ENCODE results near the gene WDR1.

The WDR1 gene

GRCh38 chr4:10090467-10091250 lies 25.9 kb downstream of the WDR1 start:
- Histone ChIP-seq H3K4me3 (no peak overlapping the region), H3K27ac (no peak overlapping the region)

DNA sequence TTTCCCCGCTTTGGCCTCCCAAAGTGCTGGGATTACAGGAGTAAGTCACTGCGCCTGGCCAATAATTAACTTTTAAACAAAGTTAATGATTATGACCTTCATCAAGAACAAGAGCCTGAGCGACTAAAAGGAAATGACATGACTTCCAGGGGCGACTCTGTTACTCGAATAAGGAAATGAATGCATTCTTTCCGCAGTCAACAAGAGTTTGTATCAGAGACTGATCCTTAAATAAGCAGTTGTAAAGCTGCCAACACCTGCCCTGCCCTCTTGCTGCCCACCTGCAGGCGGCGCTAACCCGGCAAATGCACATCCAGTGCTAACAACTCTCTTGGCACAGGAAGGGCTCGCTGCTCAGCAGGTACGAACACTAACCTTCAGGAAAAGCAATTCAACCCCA lies 27.3 kb downstream of the WDR1 start:
- H3K4me3 ChIP-seq: no peak overlapping the region
- no peak overlapping the region for H3K27ac ChIP-seq

- Histone ChIP-seq H3K27ac (peak overlapping the region in 5 of 21 experiments; percentile 10 to 43 (median 35)), H3K4me3 (no peak overlapping the region)
Observed at GRCh38 chr4:10088135-10089010, 28.2 kb downstream of the WDR1 start.

- H3K4me3 ChIP-seq: no peak overlapping the region
Observed at GRCh38 chr4:10087152-10087791, 29.3 kb downstream of the WDR1 start.

GRCh38 chr4:10086506-10087120 lies 30.0 kb downstream of the WDR1 start:
- Histone ChIP-seq H3K4me3 (no peak overlapping the region), H3K27ac (no peak overlapping the region)

More at GRCh38 chr4:10087152-10087791, 29.3 kb downstream of the WDR1 start:
- H3K27ac ChIP-seq: peak overlapping the region in 1 of 21 experiments; percentile 1

DNA sequence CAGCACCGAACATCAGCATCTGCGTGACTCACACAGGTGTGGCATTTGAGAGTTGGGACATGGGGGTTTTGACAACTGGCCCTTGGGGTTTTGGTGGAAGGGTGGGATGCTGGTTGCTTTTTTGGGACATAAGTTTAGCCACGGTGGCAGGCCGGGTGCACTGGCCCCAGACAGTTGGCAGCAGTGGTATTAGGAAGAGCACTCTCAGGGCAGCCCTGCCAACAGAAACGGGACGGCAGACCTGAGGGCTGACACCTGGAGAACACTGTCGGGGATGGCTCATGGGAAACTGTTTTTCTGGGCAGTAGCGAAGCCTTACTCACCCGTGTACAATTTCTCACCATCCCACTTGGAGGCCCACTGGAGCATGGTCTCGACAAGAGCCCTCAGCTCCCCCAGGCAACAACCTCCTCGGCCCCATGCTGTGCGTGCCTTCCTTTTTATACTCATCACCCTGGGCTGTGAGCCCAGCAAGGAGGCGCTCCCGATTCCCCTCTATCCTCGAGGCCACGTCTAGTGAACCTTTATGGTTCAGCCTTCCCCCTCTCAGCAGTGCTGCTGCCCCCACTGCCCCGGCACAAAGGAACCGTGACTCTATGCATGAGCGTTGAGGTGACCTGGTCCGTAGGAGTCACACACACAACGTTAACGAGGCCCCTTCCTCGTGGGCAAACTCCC lies 30.6 kb downstream of the WDR1 start:
- H3K4me3 ChIP-seq: no peak overlapping the region
- no peak overlapping the region for H3K27ac ChIP-seq

DNA sequence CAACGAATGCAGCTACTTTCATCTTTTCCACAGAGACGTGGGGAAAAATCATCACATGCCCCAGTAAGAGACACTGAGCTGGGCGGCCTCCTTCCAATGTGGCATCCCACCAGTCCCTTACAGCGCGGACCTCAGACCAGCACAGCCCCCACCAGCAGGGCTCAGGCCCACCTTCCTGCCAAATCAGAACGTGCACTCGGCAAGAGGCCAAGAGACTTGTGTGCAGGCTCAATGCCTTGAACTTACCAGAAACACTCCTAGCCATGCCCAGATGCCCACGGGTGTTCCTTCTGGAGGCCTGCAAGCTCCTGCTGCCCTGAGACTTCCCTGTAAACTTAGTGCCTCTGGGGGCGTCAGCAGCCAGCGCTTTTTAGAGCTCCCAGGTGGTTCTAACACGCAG lies 31.2 kb downstream of the WDR1 start:
- Histone ChIP-seq H3K27ac (no peak overlapping the region), H3K4me3 (no peak overlapping the region)

DNA sequence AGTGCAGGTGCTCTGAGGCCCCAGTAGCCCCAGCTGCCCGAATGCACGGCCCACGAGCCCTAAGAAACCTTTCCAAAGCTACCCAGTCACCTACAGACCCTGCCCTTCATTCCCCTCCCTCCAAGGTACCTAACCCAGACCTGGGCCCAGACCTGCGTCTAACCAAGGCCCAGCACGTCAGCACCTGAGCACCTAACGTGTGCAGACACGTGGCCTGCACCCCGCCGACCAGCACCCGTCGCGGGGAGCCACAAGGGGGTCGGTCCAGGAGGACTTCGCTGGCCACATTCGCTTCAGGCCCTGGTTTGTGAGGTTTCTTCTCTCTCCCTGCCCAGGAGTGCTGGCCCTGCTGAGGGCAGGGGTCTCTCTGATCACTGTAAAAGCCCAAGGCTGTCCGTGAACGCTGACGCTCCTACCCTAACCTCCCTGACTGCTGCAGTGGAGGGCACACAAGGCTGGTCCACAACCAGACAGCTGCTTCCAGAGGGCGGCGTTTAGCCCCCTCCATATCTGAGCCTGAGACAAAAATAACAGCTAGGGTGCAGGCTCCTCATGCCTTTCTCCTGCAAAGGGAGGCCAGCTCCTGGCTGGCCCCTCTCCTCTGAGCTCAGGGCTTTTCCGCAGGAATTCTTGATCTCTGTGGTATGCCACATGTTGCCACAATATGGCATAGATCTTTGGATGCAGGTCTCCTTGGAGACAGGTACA lies 31.8 kb downstream of the WDR1 start:
- Histone ChIP-seq H3K4me3 (no peak overlapping the region), H3K27ac (no peak overlapping the region)

- no peak overlapping the region for H3K4me3 ChIP-seq
- no peak overlapping the region for H3K27ac ChIP-seq
Observed at GRCh38 chr4:10083861-10084641, 32.5 kb downstream of the WDR1 start.

- no peak overlapping the region for H3K4me3 ChIP-seq
- no peak overlapping the region for H3K27ac ChIP-seq
Observed at GRCh38 chr4:10083331-10083771, 33.2 kb downstream of the WDR1 start.

GRCh38 chr4:10082459-10083272 lies 33.9 kb downstream of the WDR1 start:
- Histone ChIP-seq H3K27ac (no peak overlapping the region), H3K4me3 (no peak overlapping the region)

GRCh38 chr4:10082047-10082446 lies 34.6 kb downstream of the WDR1 start:
- Histone ChIP-seq H3K27ac (no peak overlapping the region), H3K4me3 (no peak overlapping the region)

GRCh38 chr4:10081218-10081606 lies 35.4 kb downstream of the WDR1 start:
- no peak overlapping the region for H3K27ac ChIP-seq

GRCh38 chr4:10080589-10081217 lies 35.9 kb downstream of the WDR1 start:
- no peak overlapping the region for H3K4me3 ChIP-seq
- no peak overlapping the region for H3K27ac ChIP-seq

More at GRCh38 chr4:10081218-10081606, 35.4 kb downstream of the WDR1 start:
- no peak overlapping the region for H3K4me3 ChIP-seq

DNA sequence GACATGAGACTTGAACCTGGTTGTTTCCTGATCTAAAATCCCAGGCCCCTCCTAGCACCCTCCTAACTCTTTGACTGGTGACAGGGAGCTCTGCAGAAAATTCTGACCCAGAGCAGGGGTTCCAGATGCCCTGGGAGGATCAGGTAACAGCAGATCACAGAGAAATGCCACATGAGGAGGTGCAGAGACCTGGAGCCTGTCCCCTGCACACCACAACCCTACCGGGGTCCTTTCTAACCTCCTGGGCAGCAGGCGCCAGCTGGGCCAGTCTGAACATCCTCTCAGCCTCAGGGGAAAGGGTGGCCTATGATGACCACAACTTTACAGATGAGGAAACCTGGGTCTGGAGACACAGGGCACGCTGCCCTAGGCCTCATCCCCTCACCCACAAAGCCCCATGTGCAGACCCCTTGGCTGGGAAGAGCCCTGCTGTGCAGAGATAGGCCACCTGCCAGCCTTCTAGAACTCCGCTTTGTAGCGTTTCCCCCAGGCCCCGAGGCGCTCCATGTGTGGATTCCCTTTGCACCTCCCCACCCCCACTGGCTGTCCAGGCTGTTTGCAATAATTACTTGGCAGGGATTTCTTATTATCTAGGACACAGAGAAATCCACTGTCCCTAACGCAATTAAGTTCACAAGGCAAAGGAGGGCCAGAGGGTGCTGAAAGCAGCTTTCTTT lies 36.5 kb downstream of the WDR1 start:
- no peak overlapping the region for H3K27ac ChIP-seq
- H3K4me3 ChIP-seq: no peak overlapping the region

DNA sequence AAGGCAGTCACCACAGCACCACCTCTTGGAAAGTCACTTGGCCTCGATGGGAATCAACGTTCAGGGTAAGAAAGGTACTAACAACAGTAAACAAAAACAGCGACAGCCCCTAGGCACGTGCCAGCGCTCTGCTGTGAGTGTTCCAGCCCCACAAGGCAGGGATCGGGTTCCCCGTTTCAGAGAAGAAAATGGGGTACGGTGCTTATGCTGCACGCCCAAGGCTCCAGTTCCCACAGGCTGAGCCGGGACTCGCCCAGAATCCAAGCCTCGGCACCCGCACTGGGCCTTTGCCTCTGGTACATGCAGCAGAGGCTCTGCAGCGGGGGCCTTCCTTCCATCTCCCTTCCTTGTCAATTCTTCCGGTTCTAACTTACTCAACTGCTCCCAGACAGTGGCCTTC lies 37.3 kb downstream of the WDR1 start:
- H3K4me3 ChIP-seq: no peak overlapping the region
- peak overlapping the region in 1 of 21 experiments; percentile 6 for H3K27ac ChIP-seq
